GM06990 (cell line): Measurements from ENCODE around the gene PRKCA.
"Not testable (repeated sequence)": the region's sequence is repeated elsewhere in the genome, so short reads cannot be mapped to it uniquely, and the experiment has no call there.

ENCODE experiments used
- DNase-seq: peaks from one replicate; pipeline ENCODE4 v3.0.0-alpha.2; 2011; ENCODE audit not compliant: insufficient read length; ENCODE audit errors: extremely low read depth
- H3K27me3 ChIP-seq: replicated peaks from 2 replicates; pipeline ENCODE4 v1.6.0; 2011; ENCODE audit warnings: low read length; ENCODE audit not compliant: control insufficient read depth, insufficient read depth
- H3K36me3 ChIP-seq: 2 replicates; pipeline ENCODE4 v1.5.1; 2011; ENCODE audit warnings: low read length; ENCODE audit not compliant: control insufficient read depth, insufficient read depth
- H3K4me3 ChIP-seq: replicated peaks from 2 replicates; pipeline ENCODE4 v1.5.1; 2011; ENCODE audit warnings: low read depth, mild to moderate bottlenecking, control low read depth, low read length
- CTCF ChIP-seq: IDR thresholded peaks from 2 replicates; pipeline ENCODE4 v1.5.1; 2011; ENCODE audit warnings: low read length, control low read depth, mild to moderate bottlenecking, inconsistent platforms; ENCODE audit not compliant: insufficient read depth, poor library complexity, severe bottlenecking

PRKCA gene

GRCh38 chr17:66344473-66344872 lies 42.1 kb downstream of the PRKCA start:
- Histone ChIP-seq H3K4me3 (no peak overlapping the region), H3K27me3 (no peaks in the 10 kb centered on the region; the same call in 1 of the 2 replicates), H3K36me3 (no peaks in the 10 kb centered on the region)
- no peak for DNase-seq
- TF ChIP-seq CTCF: no peak

- Histone ChIP-seq H3K27me3 (no peaks in the 10 kb centered on the region; the same call in 1 of the 2 replicates), H3K4me3 (no peak overlapping the region), H3K36me3 (no peaks in the 10 kb centered on the region)
- TF ChIP-seq CTCF: no peak
- no peak for DNase-seq
Observed at GRCh38 chr17:66345264-66345663, 42.9 kb downstream of the PRKCA start.

- DNase-seq, H3K27me3 ChIP-seq, H3K4me3 ChIP-seq, H3K36me3 ChIP-seq: not testable (repeated sequence)
Observed at GRCh38 chr17:66345949-66346638, 43.7 kb downstream of the PRKCA start.

GRCh38 chr17:66347661-66348514 lies 45.5 kb downstream of the PRKCA start:
- H3K4me3 ChIP-seq: no peak overlapping the region
- DNase-seq: no peak
- H3K36me3 ChIP-seq: no peaks in the 10 kb centered on the region
- no peaks in the 10 kb centered on the region for H3K27me3 ChIP-seq
- TF ChIP-seq CTCF: no peak

- TF ChIP-seq CTCF: no peak
- Histone ChIP-seq H3K4me3 (no peak overlapping the region), H3K36me3 (no peaks in the 10 kb centered on the region), H3K27me3 (no peaks in the 10 kb centered on the region)
- no peak for DNase-seq
Observed at GRCh38 chr17:66348584-66349165, 46.3 kb downstream of the PRKCA start.
